ENCODE measurements around the gene KCMF1. TPM values are rescaled to one million over a fixed set of nuclear protein-coding genes. Genes with fewer than 3 reads are reported as not detected.

Gene KCMF1
- total and polyA plus RNA-seq, 9 of the 15 experiments (the other 6 are each of a cell fraction or from before 2014, with no cell fraction given), result 6.8 to 88.2 (median 46.5) TPM

DNA sequence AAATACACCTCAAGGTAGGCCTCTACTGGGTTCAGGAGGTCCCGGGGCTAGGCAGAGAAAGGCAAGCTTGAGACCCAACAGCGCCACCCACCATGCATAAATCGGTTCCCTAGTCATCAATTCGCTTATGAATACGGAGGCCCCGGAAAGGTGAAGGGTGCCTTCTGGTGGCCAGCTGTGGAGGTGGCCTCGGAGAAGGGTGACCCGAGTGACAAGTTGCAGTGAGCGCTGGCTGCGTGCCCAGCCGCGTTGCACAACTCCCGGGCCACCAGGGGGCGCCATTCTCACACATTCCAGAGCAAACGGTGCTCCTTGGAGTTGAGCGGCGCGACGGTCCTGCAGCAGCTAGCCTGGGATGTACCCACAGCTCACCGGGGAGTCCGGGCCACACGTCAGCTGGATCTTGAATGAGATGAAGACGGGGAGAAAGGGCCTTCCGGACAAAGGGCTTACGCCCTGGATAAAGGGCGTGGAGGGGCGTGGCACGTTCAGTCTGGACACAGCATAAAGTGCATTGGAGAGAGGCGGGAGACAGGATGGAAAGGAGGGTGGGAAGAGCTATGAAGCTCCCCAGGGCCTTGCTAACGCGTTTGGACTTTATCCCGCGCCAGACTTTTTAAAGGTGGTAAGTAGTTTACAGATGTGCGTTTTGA is 45.1 kb upstream of the KCMF1 start (continued):
- peak; percentile 56; the same call in 1 of the 2 replicates for TF ChIP-seq SMAD4 (CRISPR knock-in tag; conservative IDR thresholded peaks at IDR 0.05)
- TF ChIP-seq NR2C2 (CRISPR knock-in tag; IDR thresholded peaks at IDR 0.05), result 0 out of 2 replicates have a peak, but pooled peaks have one; percentile 20
- no peak; the same call in 1 of the 2 replicates for TF ChIP-seq NR2C2 (tag; IDR thresholded peaks at IDR 0.05)
- peak; percentile 93 for TF ChIP-seq TFAP4 (CRISPR knock-in tag; IDR thresholded peaks at IDR 0.05; ENCODE audit: borderline replicate concordance)
- peak; percentile 86 for TF ChIP-seq CREM (IDR thresholded peaks at IDR 0.05; ENCODE audit: low read depth)
- peak in 1 of 2 experiments; percentile 53; a peak in 1 of 4 replicates for TF ChIP-seq SRF (CRISPR knock-in tag; IDR thresholded peaks at IDR 0.05)
- no peak for TF ChIP-seq HNRNPK (IDR thresholded peaks at IDR 0.05; ENCODE audit: low read depth, low read length, poor library complexity, severe bottlenecking)
- TF ChIP-seq TEAD4 (IDR thresholded peaks at IDR 0.05; ENCODE audit: low read length), result peak; percentile 89
- TF ChIP-seq TEAD4 (CRISPR knock-in tag; IDR thresholded peaks at IDR 0.05; ENCODE audit: borderline replicate concordance), result peak; percentile 67; the same call in 1 of the 2 replicates
- TF ChIP-seq KLF13 (tag; IDR thresholded peaks at IDR 0.05; ENCODE audit: borderline replicate concordance, low read depth), result peak; percentile 61
- peak; percentile 78 for TF ChIP-seq SP1 (CRISPR knock-in tag; IDR thresholded peaks at IDR 0.05)
- peak; percentile 90 for TF ChIP-seq RB1 (IDR thresholded peaks at IDR 0.05; ENCODE audit: low read depth)
- TF ChIP-seq FUS (optimal IDR thresholded peaks at IDR 0.05; ENCODE audit: low read depth, low read length), result no peak
- TF ChIP-seq, protein P1, sequence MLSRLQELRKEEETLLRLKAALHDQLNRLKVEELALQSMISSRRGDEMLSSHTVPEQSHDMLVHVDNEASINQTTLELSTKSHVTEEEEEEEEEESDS (CRISPR knock-in tag; IDR thresholded peaks at IDR 0.05), result no peak
- no peak for TF ChIP-seq MXI1 (IDR thresholded peaks at IDR 0.05; ENCODE audit: low read depth, low read length)
- TF ChIP-seq POLR2G (IDR thresholded peaks at IDR 0.05; ENCODE audit: low read depth, low read length), result peak; percentile 31; the same call in 1 of the 2 replicates
- TF ChIP-seq CBX5 (IDR thresholded peaks at IDR 0.05; ENCODE audit: borderline replicate concordance, low read depth), result peak; percentile 56; the same call in 1 of the 2 replicates
- no peak for TF ChIP-seq CREB5 (CRISPR knock-in tag; IDR thresholded peaks at IDR 0.05)
- TF ChIP-seq KLF1 (tag; IDR thresholded peaks at IDR 0.05), result peak; percentile 88
- peak; percentile 94 for TF ChIP-seq LCOR (CRISPR knock-in tag; IDR thresholded peaks at IDR 0.05)
- TF ChIP-seq JUN (IDR thresholded peaks at IDR 0.05; ENCODE audit: borderline replicate concordance, low read depth, low read length), result peak; percentile 80
- TF ChIP-seq JUN (CRISPR knock-in tag; IDR thresholded peaks at IDR 0.05; ENCODE audit: borderline replicate concordance), result no peak
- TF ChIP-seq MTA1 (IDR thresholded peaks at IDR 0.05; ENCODE audit: borderline replicate concordance), result peak; percentile 13; the same call in 1 of the 2 replicates
- no peak for TF ChIP-seq FOXP4 (CRISPR knock-in tag; IDR thresholded peaks at IDR 0.05; ENCODE audit: borderline replicate concordance)

All from K562 (cell line).